Measurements from ENCODE around the gene MAD1L1. TPM values are rescaled to one million over a fixed set of nuclear protein-coding genes. Genes with fewer than 3 reads are reported as not detected.

MAD1L1 gene
- total and polyA plus RNA-seq, 4 donors = 43.0 to 54.9 (median 49.9) TPM

DNA sequence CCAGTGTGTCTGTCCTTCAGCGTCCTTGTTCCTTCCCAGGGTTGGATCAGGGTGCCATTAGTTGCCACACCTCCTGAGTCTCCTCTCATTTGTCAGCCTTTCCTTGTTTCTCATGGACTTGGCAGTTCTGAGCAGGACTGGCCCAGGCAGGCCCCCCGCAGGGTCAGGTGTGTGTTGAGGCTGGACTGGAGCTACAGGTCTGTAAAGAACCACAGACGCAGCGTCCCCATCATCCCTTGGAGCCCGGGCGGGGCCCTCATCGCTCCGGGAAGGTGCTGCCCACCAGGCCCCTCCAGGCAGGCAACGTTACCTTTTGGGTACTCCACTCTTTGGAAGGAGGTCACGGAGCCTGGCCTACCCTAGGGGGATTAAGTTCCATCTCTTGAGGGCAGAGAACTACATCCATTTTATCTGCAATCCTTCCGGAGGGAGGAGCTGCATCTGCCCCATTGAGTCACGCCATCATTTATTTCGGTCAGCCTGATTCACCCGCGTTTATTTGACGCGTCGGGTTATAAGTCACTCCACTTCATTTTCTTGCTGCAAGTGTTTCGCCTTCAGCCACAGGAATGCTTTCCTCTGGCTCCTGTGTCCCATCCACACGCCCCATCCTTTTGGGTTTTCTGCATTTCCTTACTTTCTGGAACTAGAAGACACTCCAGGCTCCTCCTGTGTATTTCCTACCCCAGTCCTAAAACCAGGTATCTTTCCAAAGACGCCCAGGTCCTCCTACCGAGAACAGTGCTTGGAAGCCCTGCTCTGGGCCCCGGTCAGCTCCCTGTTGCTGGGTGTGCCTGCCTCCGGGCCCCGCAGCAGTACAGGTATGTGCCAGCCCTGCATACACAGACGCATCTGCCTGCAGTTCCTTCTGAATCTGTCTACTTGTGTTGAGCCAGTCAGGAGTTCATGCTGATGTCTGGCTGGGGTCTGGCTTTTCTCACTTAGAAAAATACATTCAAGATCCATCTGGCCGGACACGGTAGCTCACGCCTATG, 141.9 kb downstream of the MAD1L1 start:
- Histone ChIP-seq H3K36me3 (ENCODE audit: control insufficient read depth in 4 of 4, insufficient read depth in 4 of 4, low read length in 4 of 4) (peaks cover 0 to 5% (median 0%) of the 10 kb centered on the region in 4 donors), H3K27me3 (ENCODE audit: control insufficient read depth in 3 of 3, insufficient read depth in 3 of 3, low read length in 2 of 3) (no peaks in the 10 kb centered on the region), H3K4me1 (ENCODE audit: control insufficient read depth in 5 of 5, insufficient read depth in 5 of 5, low read length in 5 of 5) (no peaks in the 10 kb centered on the region), H3K4me3 (no peak overlapping the region), H3K27ac (ENCODE audit: low read depth in 1 of 2, low read length in 1 of 2) (no peak overlapping the region), H3K9me3 (ENCODE audit: control insufficient read depth in 4 of 4, insufficient read depth in 3 of 4, low read length in 3 of 4) (no peaks in the 10 kb centered on the region), H3K9ac (ENCODE audit: insufficient read depth in 1 of 2, low read length in 2 of 2) (no peak overlapping the region)
- TF ChIP-seq, protein P1, sequence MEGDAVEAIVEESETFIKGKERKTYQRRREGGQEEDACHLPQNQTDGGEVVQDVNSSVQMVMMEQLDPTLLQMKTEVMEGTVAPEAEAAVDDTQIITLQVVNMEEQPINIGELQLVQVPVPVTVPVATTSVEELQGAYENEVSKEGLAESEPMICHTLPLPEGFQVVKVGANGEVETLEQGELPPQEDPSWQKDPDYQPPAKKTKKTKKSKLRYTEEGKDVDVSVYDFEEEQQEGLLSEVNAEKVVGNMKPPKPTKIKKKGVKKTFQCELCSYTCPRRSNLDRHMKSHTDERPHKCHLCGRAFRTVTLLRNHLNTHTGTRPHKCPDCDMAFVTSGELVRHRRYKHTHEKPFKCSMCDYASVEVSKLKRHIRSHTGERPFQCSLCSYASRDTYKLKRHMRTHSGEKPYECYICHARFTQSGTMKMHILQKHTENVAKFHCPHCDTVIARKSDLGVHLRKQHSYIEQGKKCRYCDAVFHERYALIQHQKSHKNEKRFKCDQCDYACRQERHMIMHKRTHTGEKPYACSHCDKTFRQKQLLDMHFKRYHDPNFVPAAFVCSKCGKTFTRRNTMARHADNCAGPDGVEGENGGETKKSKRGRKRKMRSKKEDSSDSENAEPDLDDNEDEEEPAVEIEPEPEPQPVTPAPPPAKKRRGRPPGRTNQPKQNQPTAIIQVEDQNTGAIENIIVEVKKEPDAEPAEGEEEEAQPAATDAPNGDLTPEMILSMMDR (IDR thresholded peaks at IDR 0.05; ENCODE audit: control extremely low read depth, extremely low read depth) = no peak
- 97 to 98% methylated on average over 29 of the region's 29 CpGs for WGBS, 2 donors
- DNase-seq = no peak
- no peak for ATAC-seq (ENCODE audit: insufficient read depth, low FRiP score)

DNA sequence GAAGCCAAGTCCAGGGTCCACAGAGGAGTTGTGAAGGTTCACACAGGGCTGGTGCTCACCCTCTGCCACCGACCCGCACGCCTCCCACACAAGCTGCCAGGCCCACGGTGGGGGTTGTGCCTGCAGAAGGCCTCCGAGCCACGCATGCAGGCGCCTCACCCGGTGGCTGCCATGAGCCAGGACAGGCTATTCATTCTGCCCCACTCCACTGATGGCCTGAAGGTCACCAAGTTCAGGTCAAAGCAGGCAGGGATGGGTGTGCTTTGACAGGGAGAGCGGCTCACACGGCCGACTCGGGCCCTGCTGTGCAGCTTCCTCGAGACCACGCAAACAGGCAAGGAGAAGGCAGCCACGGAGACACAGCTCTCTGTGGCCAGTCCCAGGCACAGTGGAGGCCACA, 143.9 kb downstream of the MAD1L1 start:
- no peak overlapping the region for H3K4me3 ChIP-seq
- TF ChIP-seq, protein P1 (IDR thresholded peaks at IDR 0.05; ENCODE audit: control extremely low read depth, extremely low read depth) = no peak
- DNase-seq (no peak), ATAC-seq (ENCODE audit: insufficient read depth, low FRiP score) (no peak)
- H3K9ac ChIP-seq (ENCODE audit: insufficient read depth in 1 of 2, low read length in 2 of 2) = no peak overlapping the region
- H3K4me1 ChIP-seq (ENCODE audit: control insufficient read depth in 5 of 5, insufficient read depth in 5 of 5, low read length in 5 of 5) = no peaks in the 10 kb centered on the region
- WGBS, 2 donors = 94 to 95% methylated on average over 15 of the region's 15 CpGs
- no peak overlapping the region for H3K27ac ChIP-seq (ENCODE audit: low read depth in 1 of 2, low read length in 1 of 2)
- no peaks in the 10 kb centered on the region for H3K9me3 ChIP-seq (ENCODE audit: control insufficient read depth in 4 of 4, insufficient read depth in 3 of 4, low read length in 3 of 4)
- H3K27me3 ChIP-seq (ENCODE audit: control insufficient read depth in 3 of 3, insufficient read depth in 3 of 3, low read length in 2 of 3) = no peaks in the 10 kb centered on the region
- peaks cover 0 to 9% (median 0%) of the 10 kb centered on the region in 4 donors for H3K36me3 ChIP-seq (ENCODE audit: control insufficient read depth in 4 of 4, insufficient read depth in 4 of 4, low read length in 4 of 4)

DNA sequence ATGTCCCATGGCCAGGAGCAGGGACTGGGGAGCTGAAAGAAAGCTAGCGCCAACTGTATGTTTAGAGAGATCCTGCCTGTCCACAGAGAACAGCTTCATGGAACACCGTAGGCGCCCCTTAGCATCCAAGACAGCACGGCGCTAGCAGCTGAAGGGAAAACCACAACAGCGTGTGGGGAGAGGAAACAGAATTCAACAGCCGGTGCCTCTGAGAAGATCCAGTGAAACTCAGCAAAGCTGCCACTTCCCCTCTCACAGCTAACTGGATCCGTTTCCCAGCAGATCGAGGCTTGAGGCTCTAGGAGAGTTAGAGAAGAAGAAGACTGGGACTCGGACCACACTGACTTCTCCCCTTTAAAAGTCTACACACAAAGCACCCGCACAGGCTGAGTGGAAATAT, 145.0 kb downstream of the MAD1L1 start:
- TF ChIP-seq, protein P1 (IDR thresholded peaks at IDR 0.05; ENCODE audit: control extremely low read depth, extremely low read depth) = no peak
- peaks cover 0 to 2% (median 0%) of the 10 kb centered on the region in 5 donors for H3K4me1 ChIP-seq (ENCODE audit: control insufficient read depth in 5 of 5, insufficient read depth in 5 of 5, low read length in 5 of 5)
- H3K9ac ChIP-seq (ENCODE audit: insufficient read depth in 1 of 2, low read length in 2 of 2) = no peak overlapping the region
- H3K9me3 ChIP-seq (ENCODE audit: control insufficient read depth in 4 of 4, insufficient read depth in 3 of 4, low read length in 3 of 4) = no peaks in the 10 kb centered on the region
- peaks cover 0 to 10% (median 0%) of the 10 kb centered on the region in 4 donors for H3K36me3 ChIP-seq (ENCODE audit: control insufficient read depth in 4 of 4, insufficient read depth in 4 of 4, low read length in 4 of 4)
- 37 to 78% methylated on average over 11 of the region's 11 CpGs for WGBS, 2 donors
- H3K4me3 ChIP-seq = no peak overlapping the region
- no peaks in the 10 kb centered on the region for H3K27me3 ChIP-seq (ENCODE audit: control insufficient read depth in 3 of 3, insufficient read depth in 3 of 3, low read length in 2 of 3)
- no peak for ATAC-seq (ENCODE audit: insufficient read depth, low FRiP score)
- no peak for DNase-seq
- H3K27ac ChIP-seq (ENCODE audit: low read depth in 1 of 2, low read length in 1 of 2) = no peak overlapping the region
